HepG2 (cell line): ENCODE measurements around the gene PMIS2. TPM values are rescaled to one million over a fixed set of nuclear protein-coding genes. Genes with fewer than 3 reads are reported as not detected.

Experiments used
- ATAC-seq: fragments of 200-7000 bp; cut with Tn5 transposase; 3 replicates; pipeline ENCODE4 v1.9.1; 2020; ENCODE audit warnings: mild to moderate bottlenecking, moderate library complexity
- BruUV-seq: library from RNA; stranded (reverse); fragments of 400-500 nt; replicated peaks from 2 replicates; lab custom pipeline; 2021; lab: Mats Ljungman, UMichigan
- CTCF ChIA-PET: fragments of 300-600 bp; formaldehyde crosslinking; extraction: SDS; loops from one replicate; lab custom pipeline; 2021; ENCODE audit warnings: low total read pairs, inconsistent platforms, low intra/inter-chr PET ratio; lab: Yijun Ruan, JAX
- POLR2A ChIA-PET: fragments of 350-600 bp; sonication (Branson Sonifier 250); formaldehyde crosslinking; loops from one replicate; lab custom pipeline; 2020; ENCODE audit warnings: antibody characterized with exemption, inconsistent platforms; lab: Yijun Ruan, JAX
- DNase-seq: peaks from one replicate; pipeline ENCODE4 v3.0.0-alpha.2; 2015; ENCODE audit warnings: low spot score
- FAIRE-seq: peaks from 3 replicates; lab custom pipeline; 2011; peaks lifted over from hg19 to GRCh38; lab: Jason Lieb, UNC
- H2AFZ ChIP-seq: one replicate; pipeline ENCODE4 v1.6.1; 2011; ENCODE audit warnings: low read length, inconsistent platforms
- H3K27ac ChIP-seq: fragments of 300-600 bp; 3 replicates; pipeline ENCODE4 v1.8.0; 2011; ENCODE audit warnings: mixed run types, mild to moderate bottlenecking, mixed read lengths, low read length, inconsistent platforms; ENCODE audit not compliant: insufficient read depth; ENCODE audit errors: extremely low read length
- H3K27me3 ChIP-seq, 2 experiments: fragments of 200-600 bp in 1 of 2; 2 replicates in 1 of 2; 3 replicates in 1 of 2; pipeline versions ENCODE4 v1.6.0 to v1.8.0; 2011; ENCODE audit warnings: low read length in 2 of 2, mild to moderate bottlenecking in 2 of 2, moderate library complexity in 2 of 2, inconsistent platforms in 1 of 2; ENCODE audit not compliant: insufficient read depth in 2 of 2, control insufficient read depth in 1 of 2
- H3K36me3 ChIP-seq, 2 experiments: fragments of 200-600 bp in 1 of 2; replicated peaks in 1 of 2; 2 replicates in 1 of 2; 3 replicates in 1 of 2; pipeline versions ENCODE4 v1.5.1 to v1.8.0; 2011; ENCODE audit warnings: low read length in 2 of 2, inconsistent platforms in 1 of 2; ENCODE audit not compliant: insufficient read depth in 2 of 2, control insufficient read depth in 1 of 2
- H3K4me1 ChIP-seq: 2 replicates; pipeline ENCODE4 v1.5.1; 2012; ENCODE audit warnings: low read length, inconsistent platforms; ENCODE audit not compliant: insufficient read depth
- H3K4me2 ChIP-seq: 2 replicates; pipeline ENCODE4 v1.6.0; 2011; ENCODE audit warnings: low read depth, low read length, inconsistent platforms
- H3K4me3 ChIP-seq, 3 experiments: fragments of 200-600 bp in 1 of 3; sonication (generic), shearing (Covaris generic) in 1 of 3; replicated peaks in 1 of 3; 2 replicates each; pipeline ENCODE4 v1.5.1; 2011 to 2016; ENCODE audit warnings: low read length in 3 of 3, inconsistent platforms in 2 of 3, low read depth in 2 of 3, mild to moderate bottlenecking in 2 of 3, control low read depth in 1 of 3, mixed read lengths in 1 of 3; ENCODE audit not compliant: insufficient read depth in 1 of 3
- H3K79me2 ChIP-seq: one replicate; pipeline ENCODE4 v1.6.1; 2011; ENCODE audit warnings: low read length, inconsistent platforms; ENCODE audit not compliant: insufficient read depth
- H3K9ac ChIP-seq: 2 replicates; pipeline ENCODE4 v1.6.0; 2011; ENCODE audit warnings: mild to moderate bottlenecking, low read depth, low read length, inconsistent platforms; ENCODE audit not compliant: insufficient read depth
- H3K9me3 ChIP-seq: 2 replicates; pipeline ENCODE4 v1.5.1; 2012; ENCODE audit warnings: mild to moderate bottlenecking, low read length
- H4K20me1 ChIP-seq: 2 replicates; pipeline ENCODE4 v1.6.0; 2011; ENCODE audit warnings: inconsistent platforms, mild to moderate bottlenecking, low read length, moderate library complexity; ENCODE audit not compliant: insufficient read depth
- AGO2 ChIP-seq: fragments of 200-400 bp; formaldehyde crosslinking; optimal IDR thresholded peaks from 2 replicates; pipeline ENCODE3; 2017; ENCODE audit warnings: mild to moderate bottlenecking, low read depth, low read length, moderate library complexity
- CENPT ChIP-seq: sonication (generic); formaldehyde crosslinking; IDR thresholded peaks from 2 replicates; pipeline ENCODE4 v1.8.0; 2022; ENCODE audit warnings: low read depth, mild to moderate bottlenecking, moderate library complexity, missing genetic modification reagents
- MIER3 ChIP-seq: IDR thresholded peaks from 2 replicates; pipeline ENCODE4 v1.6.1; 2016; ENCODE audit warnings: missing compliant biosample characterization, borderline replicate concordance
- RBFOX2 ChIP-seq: fragments of 200-400 bp; formaldehyde crosslinking; IDR thresholded peaks from 2 replicates; pipeline ENCODE4 v1.6.1; 2017; ENCODE audit warnings: low read depth, mild to moderate bottlenecking, low read length
- ZNF678 ChIP-seq: sonication (generic); formaldehyde crosslinking; IDR thresholded peaks from 2 replicates; pipeline ENCODE4 v1.4.0; 2020; ENCODE audit warnings: mild to moderate bottlenecking, missing genetic modification reagents
- WGBS: methylation state at CpG from one replicate; pipeline ENCODE4 v1.1.6; 2017; ENCODE audit warnings: low lambda C conversion rate; 5-methylcytosine and 5-hydroxymethylcytosine counted together
- in situ Hi-C: cut with HindIII; loops from 2 replicates; pipeline ENCODE4 v1.10.0; 2017; ENCODE audit warnings: low pct_unique_long_range_greater_than_20kb; ENCODE audit not compliant: extremely low pct_ligation_motif_present
- intact Hi-C: fragments of 100-400 bp; cut with micrococcal nuclease; formaldehyde crosslinking; loops from one replicate; pipeline ENCODE4 v1.10.0; 2022; ENCODE audit not compliant: unreplicated experiment
- polyA plus RNA-seq, 8 experiments: library from polyadenylated mRNA; depleted of rRNA in 3 of 8; stranded (reverse) in 7 of 8; unstranded in 1 of 8; fragments of >200 nt; fragmentation: Illumina TruSeq in 4 of 8; extraction: Trizol in 4 of 8; gene quantifications; 2 replicates each; pipeline versions ENCODE4 v1.2.1 to v1.2.3, GENCODE V29; 2011 to 2016; ENCODE audit warnings: low read depth in 4 of 8, missing spikeins in 1 of 8, mixed read lengths in 1 of 8; ENCODE audit not compliant: insufficient read depth in 1 of 8
- total RNA-seq, 5 experiments: library from RNA; depleted of rRNA; stranded (reverse); fragments of >200 nt; fragmentation: Illumina TruSeq; extraction: Trizol; gene quantifications; 2 replicates each; pipeline ENCODE4 v1.2.3, GENCODE V29; 2016; ENCODE audit warnings: low read depth in 1 of 5
- TF ChIP-seq, protein P1 (sequence below): IDR thresholded peaks from 2 replicates; pipeline ENCODE4 v1.6.1; 2016; ENCODE audit warnings: missing genetic modification reagents, missing compliant biosample characterization
- TF ChIP-seq, protein P2 (sequence below): sonication (generic); formaldehyde crosslinking; IDR thresholded peaks from 2 replicates; pipeline ENCODE4 v1.5.0; 2020; ENCODE audit warnings: missing genetic modification reagents

Gene PMIS2
- total and polyA plus RNA-seq, 2 of the 13 experiments (the other 11 are each of a cell fraction or from before 2014, with no cell fraction given) = not detected

- Histone ChIP-seq H3K27ac (no peak overlapping the region), H3K4me2 (no peak overlapping the region), H3K9me3 (no peaks in the 10 kb centered on the region), H3K27me3 (no peaks in the 10 kb centered on the region; a peak in 1 of 5 replicates), H3K79me2 (peaks cover 10% of the 10 kb centered on the region), H4K20me1 (no peaks in the 10 kb centered on the region), H3K4me1 (peaks cover 11% of the 10 kb centered on the region), H3K36me3 (peaks cover 25 to 61% of the 10 kb centered on the region in 2 experiments), H3K4me3 (no peak overlapping the region), H2AFZ (no peak overlapping the region), H3K9ac (no peak overlapping the region)
- no peak for FAIRE-seq
- ChIA-PET POLR2A (no interaction called here), CTCF (no interaction called here)
- BruUV-seq = no TSS peak
- intact Hi-C loops = no loop called here
- ATAC-seq = no peak
- TF ChIP-seq, protein P1, sequence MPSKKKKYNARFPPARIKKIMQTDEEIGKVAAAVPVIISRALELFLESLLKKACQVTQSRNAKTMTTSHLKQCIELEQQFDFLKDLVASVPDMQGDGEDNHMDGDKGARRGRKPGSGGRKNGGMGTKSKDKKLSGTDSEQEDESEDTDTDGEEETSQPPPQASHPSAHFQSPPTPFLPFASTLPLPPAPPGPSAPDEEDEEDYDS = no peak
- TF ChIP-seq RBFOX2 = peak; percentile 38; the same call in 1 of the 2 replicates
- TF ChIP-seq CENPT (CRISPR knock-in tag) = no peak
- peak; percentile 58 for TF ChIP-seq AGO2
- in situ Hi-C loops = no loop called here
- no peak for DNase-seq
- WGBS = 94% methylated on average over 18 of the region's 29 CpGs
Measured at GRCh38 chr19:35633727-35634440, 47.9 kb downstream of the PMIS2 start.

DNA sequence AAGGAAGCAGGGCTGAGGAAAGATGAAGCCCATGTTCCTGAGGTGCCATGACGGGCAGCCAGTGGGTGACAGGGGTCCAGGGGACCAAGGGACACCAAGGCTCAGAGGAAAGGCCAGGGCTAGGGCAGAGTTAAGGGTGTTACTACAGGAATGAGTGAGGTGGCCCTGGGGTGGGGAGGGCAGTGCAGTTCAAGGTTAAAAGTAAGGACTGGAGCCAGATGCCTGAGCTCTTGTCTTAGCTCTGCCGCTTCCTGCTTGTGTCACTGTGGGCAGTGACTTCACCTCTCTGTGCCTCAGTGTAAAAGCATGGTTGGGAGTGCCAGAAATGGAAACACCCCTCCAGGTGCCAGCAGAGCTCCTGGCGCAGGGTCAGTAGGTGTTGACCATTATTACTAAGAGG is 50.7 kb downstream of the PMIS2 start:
- Histone ChIP-seq H3K4me3 (no peak overlapping the region), H3K9ac (no peak overlapping the region), H3K27me3 (no peaks in the 10 kb centered on the region), H3K27ac (no peak overlapping the region), H3K79me2 (no peaks in the 10 kb centered on the region), H3K4me1 (peaks cover 9% of the 10 kb centered on the region; the same call in 1 of the 2 replicates), H4K20me1 (no peaks in the 10 kb centered on the region), H3K9me3 (no peaks in the 10 kb centered on the region), H2AFZ (no peak overlapping the region), H3K4me2 (no peak overlapping the region), H3K36me3 (peaks cover 15 to 50% of the 10 kb centered on the region in 2 experiments)
- POLR2A ChIA-PET = interaction anchor here (1.1 kb wide), 1 partner anchor 79 kb away, joined by 3 read pairs; no protein-coding TSS in a partner anchor
- no peak for TF ChIP-seq MIER3 (CRISPR knock-in tag)
- TF ChIP-seq ZNF678 (CRISPR knock-in tag) = no peak
- TF ChIP-seq, protein P2, sequence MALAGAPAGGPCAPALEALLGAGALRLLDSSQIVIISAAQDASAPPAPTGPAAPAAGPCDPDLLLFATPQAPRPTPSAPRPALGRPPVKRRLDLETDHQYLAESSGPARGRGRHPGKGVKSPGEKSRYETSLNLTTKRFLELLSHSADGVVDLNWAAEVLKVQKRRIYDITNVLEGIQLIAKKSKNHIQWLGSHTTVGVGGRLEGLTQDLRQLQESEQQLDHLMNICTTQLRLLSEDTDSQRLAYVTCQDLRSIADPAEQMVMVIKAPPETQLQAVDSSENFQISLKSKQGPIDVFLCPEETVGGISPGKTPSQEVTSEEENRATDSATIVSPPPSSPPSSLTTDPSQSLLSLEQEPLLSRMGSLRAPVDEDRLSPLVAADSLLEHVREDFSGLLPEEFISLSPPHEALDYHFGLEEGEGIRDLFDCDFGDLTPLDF (CRISPR knock-in tag) = no peak
- intact Hi-C loops = no loop called here
- ATAC-seq (no peak), FAIRE-seq (no peak), DNase-seq (no peak)
- no TSS peak for BruUV-seq
- CTCF ChIA-PET = no interaction called here
- in situ Hi-C loops = no loop called here
- 98% methylated on average over 3 of the region's 3 CpGs for WGBS

Other genes starting within 250 kb of the PMIS2 start
- gene FFAR1, start 238.3 kb upstream of the PMIS2 start, total RNA-seq (2016; rRNA removed; fragmentation: Illumina TruSeq; extraction: Trizol) = not detected in 2 replicates
- not detected in 2 replicates for gene FFAR1, start 238.3 kb upstream of the PMIS2 start, polyA plus RNA-seq (2011; rRNA removed)
- not detected in 2 replicates for gene FFAR3, start 227.7 kb upstream of the PMIS2 start, total RNA-seq (2016; rRNA removed; fragmentation: Illumina TruSeq; extraction: Trizol)
- gene FFAR3, start 227.7 kb upstream of the PMIS2 start, polyA plus RNA-seq (2011; rRNA removed) = not detected in 2 replicates
- gene GPR42, start 215.1 kb upstream of the PMIS2 start, total RNA-seq (2016; rRNA removed; fragmentation: Illumina TruSeq; extraction: Trizol) = not detected in 2 replicates
- not detected in 2 replicates for gene GPR42, start 215.1 kb upstream of the PMIS2 start, polyA plus RNA-seq (2011; rRNA removed)
- gene FFAR2, start 137.9 kb upstream of the PMIS2 start, total RNA-seq (2016; rRNA removed; fragmentation: Illumina TruSeq; extraction: Trizol) = not detected in 2 replicates
- 0.12 and 0.30 TPM in 2 replicates for gene FFAR2, start 137.9 kb upstream of the PMIS2 start, polyA plus RNA-seq (2011; rRNA removed)
- gene KRTDAP, start 95.7 kb upstream of the PMIS2 start, total RNA-seq (2016; rRNA removed; fragmentation: Illumina TruSeq; extraction: Trizol) = 0.86 TPM in 1 of 2 replicates, not detected in the other
- gene KRTDAP, start 95.7 kb upstream of the PMIS2 start, polyA plus RNA-seq (2011; rRNA removed) = 0.67 and 1.5 TPM in 2 replicates
- gene DMKN, start 72.5 kb upstream of the PMIS2 start, total RNA-seq (2016; rRNA removed; fragmentation: Illumina TruSeq; extraction: Trizol) = 57.0 and 57.1 TPM in 2 replicates
- 50.8 and 71.8 TPM in 2 replicates for gene DMKN, start 72.5 kb upstream of the PMIS2 start, polyA plus RNA-seq (2011; rRNA removed)
- not detected in 2 replicates for gene SBSN, start 57.9 kb upstream of the PMIS2 start, total RNA-seq (2016; rRNA removed; fragmentation: Illumina TruSeq; extraction: Trizol)
- not detected in 2 replicates for gene SBSN, start 57.9 kb upstream of the PMIS2 start, polyA plus RNA-seq (2011; rRNA removed)
- gene GAPDHS, start 52.7 kb upstream of the PMIS2 start, total RNA-seq (2016; rRNA removed; fragmentation: Illumina TruSeq; extraction: Trizol) = not detected in 2 replicates
- 0.09 TPM in 1 of 2 replicates, not detected in the other for gene GAPDHS, start 52.7 kb upstream of the PMIS2 start, polyA plus RNA-seq (2011; rRNA removed)
- gene TMEM147, start 40.5 kb upstream of the PMIS2 start, total RNA-seq (2016; rRNA removed; fragmentation: Illumina TruSeq; extraction: Trizol) = 85.8 and 141 TPM in 2 replicates
- 176 and 188 TPM in 2 replicates for gene TMEM147, start 40.5 kb upstream of the PMIS2 start, polyA plus RNA-seq (2011; rRNA removed)
- 0.11 TPM in 1 of 2 replicates, not detected in the other for gene ATP4A, start 22.5 kb upstream of the PMIS2 start, total RNA-seq (2016; rRNA removed; fragmentation: Illumina TruSeq; extraction: Trizol)
- gene ATP4A, start 22.5 kb upstream of the PMIS2 start, polyA plus RNA-seq (2011; rRNA removed) = 0.08 and 0.09 TPM in 2 replicates
- 9.2 and 17.7 TPM in 2 replicates for gene HAUS5, start 26.6 kb downstream of the PMIS2 start, total RNA-seq (2016; rRNA removed; fragmentation: Illumina TruSeq; extraction: Trizol)
- 10.3 and 11.1 TPM in 2 replicates for gene HAUS5, start 26.6 kb downstream of the PMIS2 start, polyA plus RNA-seq (2011; rRNA removed)
- 49.7 and 55.3 TPM in 2 replicates for gene RBM42, start 42.9 kb downstream of the PMIS2 start, total RNA-seq (2016; rRNA removed; fragmentation: Illumina TruSeq; extraction: Trizol)
- gene RBM42, start 42.9 kb downstream of the PMIS2 start, polyA plus RNA-seq (2011; rRNA removed) = 27.2 and 30.6 TPM in 2 replicates
- 0.20 and 0.46 TPM in 2 replicates for gene ETV2, start 55.6 kb downstream of the PMIS2 start, total RNA-seq (2016; rRNA removed; fragmentation: Illumina TruSeq; extraction: Trizol)
- gene ETV2, start 55.6 kb downstream of the PMIS2 start, polyA plus RNA-seq (2011; rRNA removed) = 0.07 and 0.18 TPM in 2 replicates
- gene COX6B1, start 62.1 kb downstream of the PMIS2 start, total RNA-seq (2016; rRNA removed; fragmentation: Illumina TruSeq; extraction: Trizol) = 487 and 598 TPM in 2 replicates
- 469 and 481 TPM in 2 replicates for gene COX6B1, start 62.1 kb downstream of the PMIS2 start, polyA plus RNA-seq (2011; rRNA removed)
- not detected in 2 replicates for gene UPK1A, start 80.3 kb downstream of the PMIS2 start, total RNA-seq (2016; rRNA removed; fragmentation: Illumina TruSeq; extraction: Trizol)
- gene UPK1A, start 80.3 kb downstream of the PMIS2 start, polyA plus RNA-seq (2011; rRNA removed) = 2.5 and 2.9 TPM in 2 replicates
- gene ZBTB32, start 118.4 kb downstream of the PMIS2 start, total RNA-seq (2016; rRNA removed; fragmentation: Illumina TruSeq; extraction: Trizol) = not detected in 2 replicates
- not detected in 2 replicates for gene ZBTB32, start 118.4 kb downstream of the PMIS2 start, polyA plus RNA-seq (2011; rRNA removed)
- gene KMT2B, start 131.8 kb downstream of the PMIS2 start, total RNA-seq (2016; rRNA removed; fragmentation: Illumina TruSeq; extraction: Trizol) = 6.2 TPM in 2 replicates
- 16.9 and 19.2 TPM in 2 replicates for gene KMT2B, start 131.8 kb downstream of the PMIS2 start, polyA plus RNA-seq (2011; rRNA removed)
- gene IGFLR1, start 156.3 kb downstream of the PMIS2 start, total RNA-seq (2016; rRNA removed; fragmentation: Illumina TruSeq; extraction: Trizol) = 3.4 and 5.4 TPM in 2 replicates
- gene IGFLR1, start 156.3 kb downstream of the PMIS2 start, polyA plus RNA-seq (2011; rRNA removed) = 7.4 and 8.9 TPM in 2 replicates
- gene U2AF1L4, start 159.2 kb downstream of the PMIS2 start, total RNA-seq (2016; rRNA removed; fragmentation: Illumina TruSeq; extraction: Trizol) = 4.7 and 7.9 TPM in 2 replicates
- gene U2AF1L4, start 159.2 kb downstream of the PMIS2 start, polyA plus RNA-seq (2011; rRNA removed) = 14.2 and 15.4 TPM in 2 replicates
- 20.0 and 34.2 TPM in 2 replicates for gene PSENEN, start 159.5 kb downstream of the PMIS2 start, total RNA-seq (2016; rRNA removed; fragmentation: Illumina TruSeq; extraction: Trizol)
- 16.9 and 22.6 TPM in 2 replicates for gene PSENEN, start 159.5 kb downstream of the PMIS2 start, polyA plus RNA-seq (2011; rRNA removed)
- gene LIN37, start 162.4 kb downstream of the PMIS2 start, total RNA-seq (2016; rRNA removed; fragmentation: Illumina TruSeq; extraction: Trizol) = 3.5 and 6.3 TPM in 2 replicates
- gene LIN37, start 162.4 kb downstream of the PMIS2 start, polyA plus RNA-seq (2011; rRNA removed) = 8.7 and 8.9 TPM in 2 replicates
- gene HSPB6, start 170.9 kb downstream of the PMIS2 start, total RNA-seq (2016; rRNA removed; fragmentation: Illumina TruSeq; extraction: Trizol) = not detected in 2 replicates
- 0.08 and 0.18 TPM in 2 replicates for gene HSPB6, start 170.9 kb downstream of the PMIS2 start, polyA plus RNA-seq (2011; rRNA removed)
- 4.5 and 5.7 TPM in 2 replicates for gene PROSER3, start 172.0 kb downstream of the PMIS2 start, total RNA-seq (2016; rRNA removed; fragmentation: Illumina TruSeq; extraction: Trizol)
- 5.1 and 6.2 TPM in 2 replicates for gene PROSER3, start 172.0 kb downstream of the PMIS2 start, polyA plus RNA-seq (2011; rRNA removed)
- gene ARHGAP33, start 189.4 kb downstream of the PMIS2 start, total RNA-seq (2016; rRNA removed; fragmentation: Illumina TruSeq; extraction: Trizol) = 0.83 and 1.3 TPM in 2 replicates
- gene ARHGAP33, start 189.4 kb downstream of the PMIS2 start, polyA plus RNA-seq (2011; rRNA removed) = 2.7 and 4.1 TPM in 2 replicates
- 42.0 and 86.7 TPM in 2 replicates for gene PRODH2, start 226.7 kb downstream of the PMIS2 start, total RNA-seq (2016; rRNA removed; fragmentation: Illumina TruSeq; extraction: Trizol)
- 118 and 171 TPM in 2 replicates for gene PRODH2, start 226.7 kb downstream of the PMIS2 start, polyA plus RNA-seq (2011; rRNA removed)